GM19043 (cell line): Measurements from ENCODE around the gene STK11.
"Not testable (repeated sequence)": the region's sequence is repeated elsewhere in the genome, so short reads cannot be mapped to it uniquely, and the experiment has no call there.

Experiments used
- ATAC-seq: cut with Tn5 transposase; IDR thresholded peaks from one replicate; pipeline ENCODE4 v1.9.1; 2021; ENCODE audit warnings: low read depth; ENCODE audit not compliant: unreplicated experiment

The STK11 gene

GRCh38 chr19:1206150-1206863 is 729 bp downstream of the STK11 start:
- ATAC-seq, result no peak

- no peak for ATAC-seq
These were observed 1.4 kb downstream of the STK11 start for GRCh38 chr19:1206864-1207450.

GRCh38 chr19:1208830-1209229 is 3.3 kb downstream of the STK11 start:
- ATAC-seq, result not testable (repeated sequence)

GRCh38 chr19:1210227-1210538 is 4.6 kb downstream of the STK11 start:
- ATAC-seq, result no peak

GRCh38 chr19:1211494-1212234 is 6.1 kb downstream of the STK11 start:
- no peak for ATAC-seq

- ATAC-seq, result no peak
These were observed 8.1 kb downstream of the STK11 start for GRCh38 chr19:1213391-1214286.

DNA sequence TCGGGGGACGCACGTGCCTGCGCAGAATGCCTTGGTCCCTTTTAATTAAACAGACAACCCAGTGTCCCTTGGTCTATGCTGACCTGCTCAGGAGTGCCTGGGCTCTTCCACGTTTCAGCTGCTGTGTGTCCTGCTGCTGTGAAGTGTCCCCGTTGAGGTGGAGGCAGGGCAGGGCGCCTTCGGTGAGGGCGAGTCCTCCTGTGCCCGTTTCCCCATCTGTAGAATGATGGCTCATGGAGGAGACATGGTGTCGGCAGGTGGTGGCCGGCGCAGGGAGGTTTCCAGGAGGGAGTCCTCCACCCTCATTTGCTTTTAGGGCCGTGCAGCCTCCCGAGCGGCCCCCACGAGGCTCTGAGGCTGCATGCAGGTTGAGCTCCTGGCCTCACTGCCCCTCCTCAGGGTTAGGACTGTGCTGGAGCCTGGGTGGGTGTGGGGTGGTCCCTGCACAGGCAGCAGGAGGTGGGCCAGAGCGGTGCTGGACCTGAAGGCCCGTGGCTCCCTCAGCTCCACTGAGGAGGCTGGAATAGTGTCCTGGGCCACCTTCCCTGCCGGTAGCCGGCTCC is 8.8 kb downstream of the STK11 start:
- ATAC-seq, result no peak

GRCh38 chr19:1214862-1215731 is 9.5 kb downstream of the STK11 start:
- ATAC-seq, result no peak

DNA sequence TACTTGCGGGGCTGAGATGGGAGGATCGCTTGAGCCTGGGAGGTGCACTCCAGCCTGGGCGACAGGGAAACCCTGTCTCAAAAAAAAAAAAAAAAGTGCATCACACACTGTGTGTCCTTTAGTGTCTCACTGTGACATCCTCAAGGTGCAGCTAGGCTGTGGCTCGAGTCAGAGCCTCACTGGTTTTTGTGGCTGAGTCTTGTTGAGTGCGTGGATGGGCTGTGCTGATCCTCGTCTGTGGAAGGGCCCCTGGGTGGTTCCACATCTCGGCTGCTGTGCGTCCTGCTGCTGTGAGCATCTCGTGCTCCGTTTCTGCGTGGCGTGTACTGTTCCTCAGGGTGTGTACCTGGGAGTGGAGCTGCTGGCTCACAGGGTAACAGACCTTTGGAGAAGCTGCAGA is 11.2 kb downstream of the STK11 start:
- ATAC-seq, result no peak

GRCh38 chr19:1217366-1217765 is 11.8 kb downstream of the STK11 start:
- ATAC-seq, result no peak

DNA sequence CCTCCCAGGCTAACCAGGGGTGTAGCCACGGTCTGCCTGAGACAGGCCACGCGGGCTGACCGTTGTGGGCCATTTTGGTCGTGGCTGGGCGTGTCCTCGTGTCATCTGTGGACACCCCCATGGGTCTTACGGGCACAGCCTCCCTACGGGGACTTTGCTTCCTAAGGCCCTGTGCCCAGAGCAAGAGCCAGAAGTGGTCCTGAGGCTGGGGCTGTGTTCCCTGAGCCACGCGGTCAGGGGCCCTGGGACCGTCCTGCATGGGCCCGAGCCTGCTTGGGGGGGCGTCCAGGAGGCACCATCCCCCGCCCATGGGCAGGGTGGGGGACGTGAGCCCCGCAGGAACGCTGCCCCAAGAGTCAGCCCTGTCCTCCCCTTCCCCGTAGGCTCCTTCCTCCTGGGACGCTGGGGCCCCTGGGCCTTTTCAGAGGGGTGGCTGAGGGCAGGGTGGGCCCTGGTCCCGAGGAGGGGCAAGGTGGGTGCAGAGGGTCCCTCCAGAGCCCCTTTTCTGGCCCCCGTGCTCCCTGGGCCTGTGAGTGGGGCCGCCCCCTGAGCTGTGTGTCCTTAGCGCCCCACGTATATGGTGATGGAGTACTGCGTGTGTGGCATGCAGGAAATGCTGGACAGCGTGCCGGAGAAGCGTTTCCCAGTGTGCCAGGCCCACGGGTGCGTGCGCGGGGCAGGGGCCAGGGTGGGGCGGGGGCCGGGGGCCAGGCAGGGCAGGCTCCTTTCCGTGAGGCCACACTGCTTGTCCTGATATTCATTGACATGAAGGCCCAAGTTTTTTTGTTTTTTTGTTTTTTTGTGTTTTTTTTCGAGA is 13.4 kb downstream of the STK11 start:
- no peak for ATAC-seq

GRCh38 chr19:1219786-1220476 is 14.4 kb downstream of the STK11 start:
- ATAC-seq, result no peak

DNA sequence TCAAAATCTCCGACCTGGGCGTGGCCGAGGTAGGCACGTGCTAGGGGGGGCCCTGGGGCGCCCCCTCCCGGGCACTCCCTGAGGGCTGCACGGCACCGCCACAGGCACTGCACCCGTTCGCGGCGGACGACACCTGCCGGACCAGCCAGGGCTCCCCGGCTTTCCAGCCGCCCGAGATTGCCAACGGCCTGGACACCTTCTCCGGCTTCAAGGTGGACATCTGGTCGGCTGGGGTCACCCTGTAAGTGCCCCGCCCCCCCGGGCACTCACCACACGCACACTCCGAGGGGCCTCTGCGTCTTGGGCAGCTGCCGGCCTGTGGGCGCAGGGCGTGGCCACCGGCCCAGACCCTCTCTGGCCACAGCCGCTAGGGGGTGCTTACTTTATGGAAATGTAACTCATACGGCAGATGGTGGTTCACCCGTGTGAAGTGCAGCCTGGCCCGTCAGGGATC is 14.9 kb downstream of the STK11 start:
- no peak for ATAC-seq

DNA sequence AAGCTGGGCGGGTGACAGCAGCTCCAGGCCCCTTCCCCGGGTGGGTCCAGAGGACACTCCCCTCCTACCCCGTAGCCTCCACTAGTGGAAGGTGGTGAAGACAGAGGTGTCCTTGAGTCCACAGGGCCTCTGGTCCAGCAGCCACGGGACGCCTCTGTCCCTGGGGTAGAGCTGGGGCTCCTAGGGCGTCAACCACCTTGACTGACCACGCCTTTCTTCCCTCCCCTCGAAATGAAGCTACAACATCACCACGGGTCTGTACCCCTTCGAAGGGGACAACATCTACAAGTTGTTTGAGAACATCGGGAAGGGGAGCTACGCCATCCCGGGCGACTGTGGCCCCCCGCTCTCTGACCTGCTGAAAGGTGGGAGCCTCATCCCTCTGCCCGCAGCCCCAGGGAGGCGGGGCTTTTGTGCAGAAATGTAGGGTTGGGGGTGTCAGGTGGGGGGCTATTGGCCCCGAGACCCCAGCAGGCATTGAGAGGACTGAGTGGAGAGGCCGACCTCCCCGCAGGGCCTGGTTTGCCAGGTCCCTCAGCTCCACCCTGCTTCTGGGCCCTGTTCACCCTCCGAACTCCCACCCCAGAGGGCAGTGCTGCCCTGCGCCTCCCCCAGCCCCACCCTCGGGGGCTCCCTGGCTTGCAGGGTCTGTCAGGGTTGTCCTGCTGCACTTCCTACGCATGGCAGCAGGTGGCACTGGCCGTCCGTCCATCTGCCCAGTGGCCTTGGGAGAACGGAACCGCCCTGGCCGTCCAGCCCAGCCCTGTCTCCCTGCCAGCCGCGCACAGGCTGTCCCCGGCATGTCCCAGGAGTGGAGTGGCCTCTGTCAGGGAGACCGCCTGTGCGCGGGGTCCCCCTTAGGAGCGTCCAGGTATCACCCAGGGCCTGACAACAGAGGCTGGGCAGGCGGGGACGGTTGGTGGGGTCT is 15.7 kb downstream of the STK11 start:
- no peak for ATAC-seq

DNA sequence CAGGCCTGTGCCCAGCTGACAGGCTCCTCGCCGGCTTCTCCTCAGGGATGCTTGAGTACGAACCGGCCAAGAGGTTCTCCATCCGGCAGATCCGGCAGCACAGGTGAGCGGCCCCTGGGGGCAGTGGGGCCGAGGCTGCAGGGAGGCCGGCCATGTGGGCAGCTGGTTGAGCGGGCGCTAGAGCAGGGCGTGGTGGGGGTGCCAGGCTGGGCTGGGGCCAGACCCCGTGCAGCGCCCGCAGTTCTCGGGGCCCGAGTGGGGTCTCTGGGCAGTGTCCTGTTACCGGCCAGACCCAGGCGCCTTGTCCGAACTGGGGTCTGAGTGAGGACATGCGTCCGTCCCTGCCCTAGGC is 16.3 kb downstream of the STK11 start:
- no peak for ATAC-seq

DNA sequence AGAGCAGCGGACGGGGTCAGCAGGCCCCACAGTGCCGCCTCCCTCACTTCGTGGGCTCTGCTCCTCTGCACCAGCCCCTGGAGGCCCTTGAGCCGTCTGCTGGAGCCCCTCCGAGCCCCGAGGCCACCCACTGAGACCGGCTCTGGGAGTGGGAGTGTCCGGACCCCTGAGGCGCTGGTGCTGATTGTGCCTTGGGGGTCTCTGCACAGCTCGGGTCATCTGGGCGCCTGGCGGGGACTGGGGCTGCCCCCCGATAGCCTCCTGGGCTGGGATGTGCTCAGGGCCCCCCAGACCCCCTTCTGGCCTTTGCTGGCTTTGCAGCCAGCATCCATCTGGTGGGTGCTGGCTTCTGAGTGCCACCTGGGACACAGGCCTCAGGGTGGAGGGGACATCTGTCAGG is 16.8 kb downstream of the STK11 start:
- no peak for ATAC-seq
